Superior temporal gyrus (tissue), 1 donor: ENCODE measurements around the gene DCDC2B.

Experiments
- DNase-seq: peaks from one replicate; pipeline ENCODE4 v3.0.0-alpha.2; 2016; ENCODE audit errors: extremely low spot score

DCDC2B gene

GRCh38 chr1:32195972-32196823 is 12.7 kb upstream of the DCDC2B start:
- DNase-seq, result peak; percentile 39

- DNase-seq, result no peak
Measured at GRCh38 chr1:32197074-32197473, 11.8 kb upstream of the DCDC2B start.

- DNase-seq, result no peak
Measured at GRCh38 chr1:32197837-32198236, 11.1 kb upstream of the DCDC2B start.

GRCh38 chr1:32198237-32199042 is 10.4 kb upstream of the DCDC2B start:
- no peak for DNase-seq

DNA sequence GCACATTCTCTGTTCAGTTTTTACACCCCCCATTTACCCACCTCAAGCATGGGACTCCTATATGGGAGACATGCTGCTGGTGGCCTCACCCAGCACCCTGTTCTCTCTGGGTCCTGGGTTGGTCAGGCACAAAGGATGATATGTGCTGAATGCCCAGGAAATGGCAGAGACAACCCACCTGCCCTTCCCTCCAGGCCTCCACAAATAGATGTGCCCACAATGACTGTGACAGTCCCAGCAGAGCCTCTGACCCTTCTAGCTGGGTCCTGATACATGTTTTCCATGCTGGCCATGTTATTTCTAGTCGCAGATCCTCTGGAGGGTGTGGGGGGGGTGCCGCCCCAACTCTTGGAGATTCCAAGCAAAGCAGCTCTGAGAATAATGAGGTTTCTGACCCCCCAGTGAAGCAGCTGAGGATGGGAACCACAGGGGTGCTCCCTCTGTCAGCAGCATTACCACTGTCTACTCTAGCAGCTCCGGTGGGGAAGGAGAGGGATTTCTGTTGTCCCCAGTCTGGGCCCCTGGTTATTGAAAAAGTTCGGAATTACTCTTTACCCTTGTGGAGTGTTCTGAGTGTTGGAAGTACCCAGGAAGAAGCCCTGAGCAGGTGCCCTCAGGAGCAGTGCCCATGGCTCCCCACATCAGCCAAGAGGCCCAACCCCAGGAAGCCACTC is 9.7 kb upstream of the DCDC2B start:
- no peak for DNase-seq

- no peak for DNase-seq
Measured at GRCh38 chr1:32199717-32200072, 9.2 kb upstream of the DCDC2B start.

GRCh38 chr1:32200226-32201010 is 8.5 kb upstream of the DCDC2B start, which contains the start of gene CCDC28B:
Gene CCDC28B, plus strand, starts transcription at chr1:32200595. Its CDS starts 1,341 bp downstream, at chr1:32201936.
- DNase-seq, result peak; percentile 66

DNA sequence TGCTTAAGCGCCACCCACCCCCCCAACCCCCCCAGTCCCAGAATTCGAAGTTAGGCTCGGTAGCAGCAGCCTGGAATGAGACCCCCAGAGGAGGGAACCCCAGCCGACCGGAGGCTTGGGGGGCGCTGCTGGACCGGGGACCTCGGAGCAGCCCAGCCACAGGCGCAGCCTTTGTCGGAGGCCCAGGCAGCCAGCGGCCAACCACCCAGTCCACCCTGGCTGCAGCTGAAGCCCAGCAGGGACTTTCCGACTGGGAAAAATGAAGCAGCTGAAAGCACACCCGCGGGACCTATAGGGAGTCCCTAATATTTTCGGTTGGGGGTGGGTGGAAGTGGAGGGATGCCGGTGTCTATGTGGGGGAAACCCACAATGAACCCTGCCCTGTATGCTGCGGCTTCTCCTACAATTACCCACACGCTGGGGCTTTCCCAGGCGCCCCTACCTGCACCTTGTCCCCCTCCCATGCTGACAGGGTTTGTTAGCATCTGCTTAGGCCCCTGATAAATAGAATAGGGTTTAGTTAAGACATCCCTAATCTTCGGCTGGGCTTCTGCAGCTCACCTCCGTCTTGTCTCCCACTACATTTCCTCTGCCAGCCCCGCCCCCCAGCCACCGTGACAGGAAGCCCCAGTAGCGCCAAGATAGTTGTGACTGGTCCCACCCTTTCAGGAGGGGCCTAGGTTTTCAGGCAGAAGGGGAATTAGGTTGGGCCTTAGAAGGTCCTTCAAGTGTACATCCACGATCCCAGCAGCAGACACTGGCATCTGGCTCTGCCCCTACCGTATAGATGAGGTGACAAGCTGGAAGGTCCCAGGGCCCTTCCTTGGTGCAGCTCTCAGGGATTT is 7.7 kb upstream of the DCDC2B start:
- no peak for DNase-seq

GRCh38 chr1:32204943-32205361 is 3.9 kb upstream of the DCDC2B start:
- no peak for DNase-seq

DNA sequence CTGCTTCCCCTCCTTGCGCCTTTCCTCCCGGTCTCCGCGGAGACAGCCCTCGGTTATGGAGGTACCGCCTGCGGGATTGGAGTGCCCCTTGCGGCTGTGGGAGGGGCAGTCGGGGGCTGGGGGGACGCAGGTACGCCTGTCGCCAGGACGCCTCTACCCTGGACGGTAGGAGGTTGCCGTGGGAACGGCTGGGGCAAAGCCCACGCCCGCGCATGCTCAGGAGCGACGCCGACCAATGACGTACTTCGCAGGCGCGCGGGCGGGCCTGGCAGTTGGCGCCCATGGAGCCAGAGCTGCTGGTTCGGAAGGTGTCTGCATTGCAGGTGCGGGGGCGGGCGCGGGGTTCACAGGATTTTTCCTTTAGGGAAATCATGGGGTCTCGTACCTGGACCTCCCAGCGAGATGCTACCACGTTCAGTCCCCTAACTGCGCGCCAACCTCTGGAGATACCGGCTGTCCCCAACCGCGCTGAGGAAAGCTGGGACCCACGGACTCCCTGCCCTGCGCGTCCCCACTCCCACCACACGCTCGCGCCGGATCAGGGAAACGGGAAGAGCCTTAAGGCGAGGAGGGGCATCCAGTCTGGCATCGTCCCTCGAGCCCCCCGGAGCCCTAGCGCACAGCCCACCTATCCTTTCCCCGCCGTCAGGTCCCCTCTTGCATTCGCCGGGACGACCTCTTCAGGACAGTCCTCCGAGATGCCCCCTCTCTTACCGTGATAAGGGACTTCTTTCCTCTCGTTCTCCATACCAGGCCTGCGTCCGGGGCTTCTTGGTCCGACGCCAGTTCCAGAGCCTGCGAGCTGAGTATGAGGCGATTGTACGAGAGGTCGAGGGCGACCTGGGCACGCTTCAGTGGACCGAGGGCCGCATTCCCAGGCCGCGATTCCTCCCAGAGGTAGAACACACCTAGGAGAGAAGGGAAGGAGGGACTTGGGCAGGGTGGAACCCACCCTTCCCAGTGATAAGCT is 3.2 kb upstream of the DCDC2B start, which contains the start of gene IQCC:
TSS of gene IQCC (plus strand) at position 271 of the 970 bp plus-strand sequence. CDS start at position 282, 11 bp downstream.
- DNase-seq, result peak; percentile 89

- no peak for DNase-seq
Measured at GRCh38 chr1:32208469-32208868, 420 bp upstream of the DCDC2B start.

GRCh38 chr1:32215629-32216480 is 7.0 kb downstream of the DCDC2B start:
- peak; percentile 78 for DNase-seq

- no peak for DNase-seq
Measured at GRCh38 chr1:32216566-32216965, 7.7 kb downstream of the DCDC2B start.

DNA sequence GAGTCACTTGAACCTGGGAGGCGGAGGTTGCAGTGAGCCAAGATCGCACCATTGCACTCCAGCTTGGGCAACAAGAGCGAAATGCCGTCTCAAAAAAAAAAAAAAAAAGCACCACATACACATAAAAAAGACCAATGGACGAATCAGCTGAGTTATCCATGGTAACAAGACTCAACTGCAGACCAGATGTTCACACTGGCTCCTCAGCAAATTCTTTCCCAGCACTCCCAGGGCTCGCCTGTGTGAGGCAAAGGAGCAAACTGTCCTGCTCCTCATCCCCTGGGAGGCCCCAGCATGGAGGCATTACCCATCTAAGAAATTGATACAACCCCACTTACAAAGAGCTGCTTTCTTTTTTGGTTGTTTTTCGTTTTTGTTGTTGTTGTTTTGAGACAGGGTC is 10.1 kb downstream of the DCDC2B start:
- no peak for DNase-seq

- DNase-seq, result no peak
Measured at GRCh38 chr1:32220746-32221580, 12.1 kb downstream of the DCDC2B start.

- DNase-seq, result no peak
Measured at GRCh38 chr1:32221581-32221979, 12.7 kb downstream of the DCDC2B start.
